EL (cell line): ENCODE data around the gene ATP10B.
A peak's percentile ranks its signal among the peaks of the same experiment; 100 is the strongest.

Source experiments
- DNase-seq: peaks from one replicate; pipeline ENCODE4 v3.0.0-alpha.2; 2016

Gene ATP10B

DNA sequence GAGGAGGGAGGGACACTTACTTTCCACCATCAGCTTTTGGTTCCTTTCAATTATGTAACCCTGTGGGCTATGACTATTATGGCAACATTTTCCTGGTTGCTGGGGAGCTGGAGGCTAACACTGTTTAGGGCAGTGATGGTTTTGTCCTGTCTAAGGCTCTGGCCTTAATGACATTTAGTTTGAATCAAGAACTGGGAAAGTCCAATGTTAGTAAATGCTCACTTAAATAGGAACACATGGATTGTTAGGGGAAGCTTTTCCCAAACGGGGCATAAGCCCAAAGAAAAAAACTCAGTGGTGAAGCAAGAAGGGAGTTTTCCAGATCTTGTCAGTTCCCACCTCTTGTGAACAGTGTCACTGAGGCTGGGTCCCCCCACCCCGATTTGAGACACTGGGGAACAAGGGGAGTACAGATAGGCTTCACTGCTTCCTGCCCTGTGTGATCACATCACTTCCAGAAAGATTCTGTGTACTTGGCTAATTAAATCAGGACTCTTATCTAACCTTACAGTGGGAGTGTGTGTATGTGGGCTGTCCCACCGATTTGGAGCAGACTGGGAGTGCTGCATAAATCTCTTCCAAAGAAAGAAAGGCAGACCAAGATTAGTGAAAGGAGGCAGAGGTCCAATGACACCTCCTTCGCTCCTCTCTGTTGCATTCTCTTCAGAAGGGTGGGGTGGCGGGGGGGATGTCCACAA, 223.9 kb downstream of the ATP10B start:
- no peak for DNase-seq

DNA sequence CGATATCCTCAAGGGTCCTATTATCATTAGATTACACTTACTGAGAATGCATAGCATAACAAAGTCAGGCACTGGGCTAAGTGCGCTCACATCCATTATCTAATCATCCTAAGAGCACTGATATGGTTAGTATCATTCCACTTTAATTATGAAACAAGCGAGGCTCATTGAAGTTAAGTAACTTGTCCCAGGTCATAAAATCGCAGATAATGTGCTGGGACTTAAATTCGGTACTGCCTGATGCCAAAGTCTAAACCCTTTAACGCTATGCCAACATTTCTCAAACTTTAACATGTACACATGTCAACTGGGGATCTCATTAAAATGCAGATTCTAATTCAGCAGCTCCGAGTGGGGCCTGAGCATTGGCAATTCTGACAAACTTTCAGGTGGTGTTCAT, 225.7 kb downstream of the ATP10B start:
- DNase-seq, result no peak

DNA sequence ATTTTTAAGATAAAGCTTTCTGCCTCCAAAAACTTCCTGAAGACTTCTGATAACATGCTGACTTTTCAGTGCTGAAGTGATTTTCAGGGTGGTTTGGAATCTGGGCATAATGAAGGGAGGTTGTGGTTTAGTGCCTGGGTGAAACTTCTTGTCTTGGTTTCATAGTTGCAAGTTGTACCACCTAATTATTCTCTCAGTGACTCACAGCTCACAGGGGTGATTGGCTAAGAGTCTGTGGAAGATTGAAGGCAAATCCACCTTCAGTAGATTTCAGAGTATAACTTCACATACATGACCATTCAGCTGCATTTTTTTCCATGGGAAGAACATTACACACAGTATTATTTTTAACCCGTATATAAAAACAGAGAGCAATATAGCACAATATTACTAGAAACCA, 230.5 kb downstream of the ATP10B start:
- DNase-seq, result no peak

DNA sequence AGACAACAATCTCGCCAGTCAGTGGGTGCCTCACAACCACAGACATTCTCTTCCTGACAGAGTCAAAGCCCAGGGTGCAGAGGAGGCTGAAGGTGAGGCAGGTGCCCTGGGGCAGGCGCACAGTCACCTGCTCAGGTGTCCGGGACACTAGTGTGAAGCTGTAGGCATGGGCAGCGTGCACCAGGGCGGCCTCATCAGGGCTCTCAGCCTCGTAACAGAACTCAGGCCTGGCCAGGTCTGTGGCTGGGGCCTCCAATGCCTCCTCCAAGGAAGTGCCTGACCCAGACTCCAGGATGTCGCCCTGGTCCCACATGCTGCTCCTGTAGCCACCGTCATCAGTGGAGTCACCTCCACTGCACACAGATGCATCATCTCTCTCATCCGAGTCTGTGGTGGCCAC, 231.6 kb downstream of the ATP10B start:
- no peak for DNase-seq

- no peak for DNase-seq
Observed at GRCh38 chr5:160619381-160619780, 232.6 kb downstream of the ATP10B start.

- no peak for DNase-seq
Observed at GRCh38 chr5:160618286-160618685, 233.7 kb downstream of the ATP10B start.

DNA sequence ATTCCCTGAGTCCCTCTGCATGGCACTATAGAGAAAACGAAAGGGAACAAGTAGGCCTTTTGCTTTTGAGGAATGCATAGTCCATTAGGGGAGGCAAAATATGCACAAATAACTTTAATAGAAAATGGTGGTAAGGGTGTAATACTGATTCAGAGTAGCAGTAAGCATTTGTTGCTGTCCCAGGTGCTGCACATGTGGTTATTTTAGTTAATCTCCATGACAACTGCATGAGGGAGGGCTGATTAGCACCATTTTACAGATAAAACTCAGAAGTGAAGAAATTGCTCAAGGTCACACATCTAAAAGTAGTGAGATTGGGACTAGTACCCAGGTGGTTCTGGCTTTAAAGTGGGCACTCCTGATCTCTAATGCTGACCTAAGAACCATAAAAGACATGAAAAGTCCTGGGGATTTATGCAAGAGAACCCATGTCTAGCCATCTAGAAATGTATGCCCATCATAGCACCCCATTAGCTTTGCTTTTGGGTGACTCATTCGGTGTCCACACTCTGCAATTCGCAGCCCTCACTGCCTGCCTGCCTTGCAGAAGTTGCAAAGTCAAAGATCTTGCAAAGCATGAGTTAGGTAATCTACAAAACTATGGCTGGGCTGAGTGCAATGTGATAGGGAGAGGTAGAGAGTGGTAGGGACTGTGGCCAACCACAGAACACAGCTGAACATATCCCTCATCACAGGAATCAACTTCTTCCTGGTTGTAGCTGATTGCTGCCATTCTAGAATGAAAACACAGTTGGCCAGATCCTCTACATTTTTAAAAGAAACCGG, 235.1 kb downstream of the ATP10B start:
- DNase-seq, result no peak

DNA sequence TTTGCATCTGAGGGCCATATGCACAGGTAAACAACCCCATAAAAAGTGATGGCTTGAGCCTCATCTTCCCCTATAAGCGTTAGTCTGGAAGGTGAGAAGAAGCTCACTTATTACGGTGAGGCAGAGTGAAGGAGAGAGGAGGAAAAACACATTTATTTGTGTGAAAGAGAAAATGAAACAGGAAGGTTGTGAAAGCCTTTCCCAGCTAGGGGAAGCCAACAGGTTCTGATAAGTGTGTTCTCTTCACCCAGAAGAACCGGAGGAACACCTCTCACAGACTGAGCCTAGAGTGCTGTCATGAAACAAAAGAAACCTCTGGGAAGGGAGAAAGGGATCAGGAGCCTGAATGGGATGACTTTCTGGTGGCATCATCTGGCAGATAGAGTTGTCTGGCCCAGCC, 237.9 kb downstream of the ATP10B start:
- no peak for DNase-seq

- no peak for DNase-seq
Observed at GRCh38 chr5:160605266-160605665, 246.7 kb downstream of the ATP10B start.

DNA sequence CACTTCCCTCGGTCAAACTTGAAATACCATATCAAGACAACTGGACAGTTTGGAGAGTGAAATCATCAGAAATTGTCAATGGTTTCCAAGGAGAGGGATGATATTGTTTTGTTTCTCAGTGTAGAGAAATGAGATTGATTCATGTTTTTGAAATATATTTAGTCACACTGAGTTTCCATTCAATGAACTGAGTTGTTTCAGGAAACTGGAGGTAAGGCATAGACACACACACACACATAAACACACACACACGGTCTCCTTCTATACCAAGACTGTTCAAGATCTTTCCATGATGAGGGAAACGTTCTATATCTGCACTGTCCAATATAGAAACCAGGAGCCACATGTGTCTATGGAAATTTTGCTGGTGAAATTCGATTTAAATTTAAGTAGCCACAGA, 247.5 kb downstream of the ATP10B start:
- DNase-seq, result no peak

DNA sequence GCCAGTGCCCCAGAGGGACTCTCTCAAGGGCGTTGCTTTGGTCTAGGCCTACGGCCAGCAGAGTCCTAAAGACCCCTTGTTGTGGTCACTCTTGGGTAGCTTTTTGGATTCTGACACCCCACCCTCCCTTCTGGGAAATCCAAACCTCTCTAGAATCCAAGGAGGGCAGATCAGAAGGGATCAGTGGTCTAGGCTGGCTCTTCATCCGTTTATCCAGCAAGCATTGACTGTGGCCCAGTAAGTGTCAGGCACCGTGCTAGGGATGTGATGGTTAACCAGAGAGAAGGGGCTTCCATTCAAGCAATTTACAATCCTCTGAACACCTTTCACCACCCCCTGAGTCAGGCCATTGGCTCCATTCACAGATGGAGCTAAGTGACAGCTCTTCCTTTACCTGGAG, 249.3 kb downstream of the ATP10B start:
- no peak for DNase-seq

- no peak for DNase-seq
Observed at GRCh38 chr5:160601046-160601445, 251.0 kb downstream of the ATP10B start.

DNA sequence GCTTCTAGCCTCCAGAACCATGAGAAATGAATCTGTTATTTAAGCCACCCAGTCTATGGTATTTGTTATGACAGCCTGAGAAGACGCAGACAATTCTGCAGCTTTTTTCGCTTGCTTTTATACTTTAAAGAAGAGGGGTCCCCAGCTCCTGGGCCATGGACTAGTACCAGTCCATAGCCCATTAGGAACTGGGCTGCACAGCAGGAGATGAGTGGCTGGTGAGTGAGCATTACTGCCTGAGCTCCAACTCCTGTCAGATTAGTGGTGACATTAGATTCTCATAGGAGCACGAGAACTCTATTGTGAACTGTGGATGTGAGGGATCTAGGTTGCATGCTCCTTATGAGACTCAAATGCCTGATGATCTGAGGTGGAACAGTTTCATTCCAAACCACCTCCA, 278.7 kb downstream of the ATP10B start:
- DNase-seq, result no peak

DNA sequence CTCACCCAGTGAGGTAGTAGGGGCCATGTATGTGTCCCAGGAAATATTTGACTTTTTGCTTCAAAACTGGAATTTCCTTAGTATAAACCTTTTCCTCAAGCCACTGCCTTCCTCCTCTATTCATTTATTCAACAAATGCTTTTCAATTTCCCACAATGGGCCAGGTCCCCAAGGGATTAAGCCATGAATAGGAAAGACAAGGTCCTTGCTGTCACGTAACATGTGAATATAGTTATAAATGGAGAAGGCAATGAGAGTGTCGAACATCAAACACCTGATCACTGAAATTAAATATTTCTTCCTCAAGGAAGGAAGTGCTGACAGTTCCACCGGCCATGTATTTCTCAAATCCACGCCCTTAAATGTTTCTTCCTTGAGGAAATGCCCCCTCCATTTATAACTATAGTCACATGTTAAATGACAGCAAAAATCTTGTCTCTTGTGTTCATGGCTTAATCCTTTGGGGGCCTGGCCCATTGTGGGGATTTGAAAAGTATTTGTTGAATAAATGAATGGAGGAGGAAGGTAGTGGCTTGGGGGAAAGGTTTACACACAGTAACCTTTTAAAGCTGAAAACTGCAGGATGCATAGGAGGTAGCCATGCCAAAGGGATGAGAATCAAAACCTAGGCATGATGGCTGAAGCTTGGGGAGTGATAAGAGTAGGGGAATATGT, 284.8 kb downstream of the ATP10B start:
- no peak for DNase-seq

DNA sequence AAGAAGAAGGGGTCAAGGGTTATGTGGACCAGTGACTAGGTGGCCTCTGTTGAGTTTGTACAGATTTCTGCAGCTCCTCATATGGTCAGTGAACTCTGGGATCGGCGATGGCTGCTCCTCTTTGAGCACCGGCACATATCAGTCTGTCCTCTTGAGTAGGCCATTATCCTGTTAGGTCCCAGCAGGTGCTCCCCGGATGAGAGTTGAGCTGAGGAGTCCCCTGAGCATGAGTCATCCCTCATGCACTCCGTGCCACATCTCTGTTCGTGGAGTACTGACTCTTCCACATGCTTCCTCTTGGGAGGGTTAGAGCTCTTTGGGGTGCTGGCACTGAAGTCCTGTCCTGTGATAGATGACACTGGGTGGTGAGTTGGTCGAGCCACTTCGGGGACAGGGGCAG, 286.6 kb downstream of the ATP10B start:
- peak; percentile 6 for DNase-seq

- peak; percentile 44 for DNase-seq
Observed at GRCh38 chr5:160556846-160557245, 295.2 kb downstream of the ATP10B start.

DNA sequence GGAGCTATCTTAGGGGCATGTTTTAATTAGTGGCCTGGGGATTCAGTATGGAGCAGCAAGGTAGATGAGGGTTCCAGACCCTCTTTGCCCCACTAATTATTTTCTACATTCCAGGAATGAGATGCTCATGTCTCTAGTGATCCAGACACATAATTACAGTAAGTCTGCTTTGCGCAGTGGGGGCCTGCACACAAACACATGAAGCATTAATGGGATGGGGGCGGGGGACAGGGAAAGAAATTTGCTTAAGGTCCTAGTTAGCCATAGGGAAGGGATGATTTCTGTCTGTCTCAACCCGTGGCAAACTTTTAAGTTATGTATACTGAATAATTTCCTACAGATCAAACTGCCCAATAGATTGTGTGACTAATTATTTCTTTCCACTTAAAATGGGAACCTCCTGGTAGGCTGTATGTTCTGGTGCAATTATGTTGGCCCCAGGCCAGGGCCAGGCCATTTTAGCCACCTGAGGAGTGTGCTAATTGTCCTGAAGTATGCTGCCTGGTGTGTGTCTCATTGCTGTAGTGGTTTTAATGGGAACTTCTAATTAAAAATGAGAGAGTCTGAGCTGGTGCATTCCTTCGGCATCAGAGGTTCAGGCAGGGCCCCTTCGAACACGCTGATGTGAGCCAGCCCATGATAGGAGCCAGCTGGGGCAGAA, 295.9 kb downstream of the ATP10B start:
- no peak for DNase-seq

- DNase-seq, result no peak
Observed at GRCh38 chr5:160555581-160555970, 296.4 kb downstream of the ATP10B start.

- no peak for DNase-seq
Observed at GRCh38 chr5:160550075-160550474, 301.9 kb downstream of the ATP10B start.

- peak; percentile 4 for DNase-seq
Observed at GRCh38 chr5:160548949-160549645, 302.9 kb downstream of the ATP10B start.

DNA sequence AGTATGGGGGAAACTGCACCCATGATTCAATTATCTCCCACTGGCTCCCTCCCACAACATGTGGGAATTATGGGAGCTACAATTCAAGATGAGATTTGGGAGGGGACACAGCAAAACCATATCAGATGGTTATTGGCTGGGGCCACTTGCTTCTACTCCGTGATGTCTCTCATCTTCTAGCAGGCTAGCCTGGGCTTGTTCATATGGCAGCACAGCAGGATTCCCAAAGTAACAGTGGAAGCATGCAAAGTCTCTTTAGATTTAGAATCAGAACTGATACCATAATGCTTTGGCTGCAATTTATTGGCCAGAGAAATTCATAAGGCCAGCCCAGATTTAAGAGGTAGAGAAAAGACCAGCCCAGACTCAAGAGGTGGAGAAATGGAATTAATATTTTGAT, 304.1 kb downstream of the ATP10B start:
- no peak for DNase-seq

DNA sequence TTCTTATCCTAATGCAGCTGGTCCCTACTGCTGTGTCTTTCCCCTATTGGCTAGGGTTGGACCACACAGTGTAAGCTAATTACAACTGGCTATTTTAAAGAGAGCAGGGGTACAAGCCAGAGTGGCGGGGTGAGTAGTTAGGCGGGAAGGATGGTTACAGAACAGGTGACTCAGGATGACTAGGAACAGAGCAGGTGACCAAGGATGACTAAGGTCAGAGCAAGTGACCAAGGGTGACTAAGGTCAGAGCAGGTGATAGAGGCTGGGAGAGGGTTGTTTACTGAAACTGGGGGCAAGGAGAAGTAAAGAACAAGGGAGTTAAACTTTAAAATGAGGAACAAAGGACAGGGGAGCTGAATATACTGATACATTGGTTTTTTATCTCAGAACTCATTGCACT, 304.9 kb downstream of the ATP10B start:
- DNase-seq, result no peak

DNA sequence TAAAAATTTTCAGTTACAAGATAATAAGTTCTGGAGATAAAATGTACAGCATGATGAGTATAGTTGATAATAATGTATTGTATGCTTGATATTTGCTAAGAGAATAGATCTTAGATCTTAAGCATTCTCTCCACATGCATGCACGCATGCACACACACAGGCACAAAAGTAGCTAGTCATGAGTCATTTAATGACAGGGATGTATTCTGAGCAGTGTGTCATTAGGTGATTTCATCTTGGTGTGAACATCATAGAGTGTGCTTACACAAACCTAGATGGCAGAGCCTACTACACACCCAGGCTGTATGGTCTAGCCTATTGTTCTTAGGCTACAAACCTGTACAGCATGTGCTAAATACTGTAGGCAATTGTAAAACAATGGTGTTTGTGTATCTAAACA, 306.2 kb downstream of the ATP10B start:
- no peak for DNase-seq
